K562 (cell line): ENCODE data around the gene UCKL1. TPM values are rescaled to one million over a fixed set of nuclear protein-coding genes. Genes with fewer than 3 reads are reported as not detected.

Source experiments
- CCAR2 ChIP-seq: fragments of 200-400 bp; formaldehyde crosslinking; IDR thresholded peaks from 2 replicates; pipeline ENCODE4 v1.6.1; 2017; ENCODE audit warnings: mild to moderate bottlenecking, low read depth, low read length
- EHMT2 ChIP-seq: fragments of 450-650 bp; IDR thresholded peaks from 2 replicates; pipeline ENCODE4 v1.6.1; 2018; ENCODE audit warnings: antibody characterized with exemption
- EP300 ChIP-seq: IDR thresholded peaks from 2 replicates; pipeline ENCODE4 v1.6.1; 2012; ENCODE audit warnings: low read length, improper control_type of control experiment
- ETV1 ChIP-seq: fragments of 450-650 bp; conservative IDR thresholded peaks from 2 replicates; pipeline ENCODE4 v1.6.1; 2016; ENCODE audit warnings: missing genetic modification characterization, control low read depth, low read depth, missing compliant biosample characterization
- ETV6 ChIP-seq, 3 experiments: fragments of 150-350 bp in 1 of 3; sonication (generic) in 1 of 3; formaldehyde crosslinking in 1 of 3; IDR thresholded peaks; 2 replicates each; pipeline versions ENCODE4 v1.6.1 to v1.8.0; 2014 to 2022; ENCODE audit warnings: borderline replicate concordance in 2 of 3, low read depth in 2 of 3, antibody characterized with exemption in 1 of 3, low read length in 1 of 3, mild to moderate bottlenecking in 1 of 3, missing genetic modification reagents in 1 of 3
- GABPB1 ChIP-seq: sonication (generic); formaldehyde crosslinking; IDR thresholded peaks from 2 replicates; pipeline ENCODE4 v1.8.0; 2022; ENCODE audit warnings: mild to moderate bottlenecking, missing genetic modification reagents
- ILK ChIP-seq: fragments of 450-650 bp; IDR thresholded peaks from 2 replicates; pipeline ENCODE4 v1.6.1; 2016; ENCODE audit warnings: missing genetic modification characterization, low read depth, mild to moderate bottlenecking, missing compliant biosample characterization, moderate library complexity, borderline replicate concordance
- MCM5 ChIP-seq: fragments of 450-650 bp; IDR thresholded peaks from 2 replicates; pipeline ENCODE4 v1.6.1; 2016; ENCODE audit warnings: low read depth
- NCOA4 ChIP-seq: fragments of 450-650 bp; IDR thresholded peaks from 2 replicates; pipeline ENCODE4 v1.6.1; 2018; ENCODE audit warnings: mild to moderate bottlenecking; ENCODE audit not compliant: partially characterized antibody
- NR2F6 ChIP-seq: fragments of 450-650 bp; formaldehyde crosslinking; IDR thresholded peaks from 2 replicates; pipeline ENCODE4 v1.4.0; 2020; ENCODE audit warnings: mild to moderate bottlenecking
- POLR2G ChIP-seq: fragments of 200-400 bp; formaldehyde crosslinking; IDR thresholded peaks from 2 replicates; pipeline ENCODE4 v1.6.1; 2017; ENCODE audit warnings: low read depth, mild to moderate bottlenecking, antibody characterized with exemption, low read length, moderate library complexity
- POLR2H ChIP-seq: IDR thresholded peaks from 2 replicates; pipeline ENCODE4 v1.6.1; 2016; ENCODE audit warnings: missing genetic modification characterization, low read depth, mild to moderate bottlenecking, control low read depth, missing compliant biosample characterization, moderate library complexity
- PURB ChIP-seq: sonication (generic); formaldehyde crosslinking; IDR thresholded peaks from 2 replicates; pipeline ENCODE4 v1.9.0; 2021; ENCODE audit warnings: low read depth, mild to moderate bottlenecking, missing genetic modification reagents
- SMC3 ChIP-seq: conservative IDR thresholded peaks from 2 replicates; pipeline ENCODE4 v1.6.1; 2011; ENCODE audit warnings: low read depth, low read length, improper control_type of control experiment; ENCODE audit not compliant: insufficient read depth
- SREBF1 ChIP-seq: fragments of 150-350 bp; IDR thresholded peaks from 2 replicates; pipeline ENCODE4 v1.6.1; 2014; ENCODE audit warnings: antibody characterized with exemption, low read depth, low read length, borderline replicate concordance
- ZBTB7A ChIP-seq: IDR thresholded peaks from 2 replicates; pipeline ENCODE4 v1.6.1; 2011; ENCODE audit warnings: low read depth, mild to moderate bottlenecking, low read length, moderate library complexity, borderline replicate concordance; ENCODE audit not compliant: control insufficient read depth
- ZNF785 ChIP-seq: fragments of 250-450 bp; sonication (Bioruptor Pico); IDR thresholded peaks from 2 replicates; pipeline ENCODE4 v1.4.0; 2020; ENCODE audit warnings: mild to moderate bottlenecking
- polyA plus RNA-seq, 8 experiments: library from polyadenylated mRNA; depleted of rRNA in 4 of 8; stranded (reverse) in 5 of 8; unstranded in 3 of 8; fragments of >200 nt; fragmentation: Nextera tagmentation in 2 of 8; fragmentation: Illumina TruSeq in 1 of 8; extraction: Ambion mirVana in 2 of 8; extraction: Trizol in 1 of 8; gene quantifications; 2 replicates each; pipeline versions ENCODE4 v1.2.1 to v1.2.3, GENCODE V29; 2011 to 2014; ENCODE audit warnings: inconsistent platforms in 1 of 8, missing spikeins in 1 of 8
- total RNA-seq, 7 experiments: library from RNA; depleted of rRNA in 6 of 7; stranded (reverse); fragments of >200 nt in 6 of 7; fragmentation: Illumina TruSeq in 2 of 7; extraction: Trizol in 2 of 7; gene quantifications; 2 replicates each; pipeline versions ENCODE4 v1.2.1 to v1.2.3, GENCODE V29; 2011 to 2021; ENCODE audit warnings: low replicate concordance in 1 of 7
- TF ChIP-seq, protein P1 (sequence below): fragments of 200-800 bp; sonication (Bioruptor generic); IDR thresholded peaks from 2 replicates; pipeline ENCODE4 v1.6.1; 2017; ENCODE audit warnings: missing genetic modification characterization, missing compliant biosample characterization
- TF ChIP-seq, protein P2 (sequence below): sonication (generic); formaldehyde crosslinking; IDR thresholded peaks from 2 replicates; pipeline ENCODE4 v1.8.0; 2022; ENCODE audit warnings: missing genetic modification reagents, mild to moderate bottlenecking, borderline replicate concordance
- TF ChIP-seq, protein P3 (sequence below): fragments of 250-450 bp; sonication (Bioruptor Pico); IDR thresholded peaks from 2 replicates; pipeline ENCODE4 v1.8.0; 2021; ENCODE audit warnings: moderate library complexity, mild to moderate bottlenecking, inconsistent platforms

UCKL1 gene
- total and polyA plus RNA-seq, 9 of the 15 experiments (the other 6 are each of a cell fraction or from before 2014, with no cell fraction given): 3.1 to 52.8 (median 24.2) TPM

DNA sequence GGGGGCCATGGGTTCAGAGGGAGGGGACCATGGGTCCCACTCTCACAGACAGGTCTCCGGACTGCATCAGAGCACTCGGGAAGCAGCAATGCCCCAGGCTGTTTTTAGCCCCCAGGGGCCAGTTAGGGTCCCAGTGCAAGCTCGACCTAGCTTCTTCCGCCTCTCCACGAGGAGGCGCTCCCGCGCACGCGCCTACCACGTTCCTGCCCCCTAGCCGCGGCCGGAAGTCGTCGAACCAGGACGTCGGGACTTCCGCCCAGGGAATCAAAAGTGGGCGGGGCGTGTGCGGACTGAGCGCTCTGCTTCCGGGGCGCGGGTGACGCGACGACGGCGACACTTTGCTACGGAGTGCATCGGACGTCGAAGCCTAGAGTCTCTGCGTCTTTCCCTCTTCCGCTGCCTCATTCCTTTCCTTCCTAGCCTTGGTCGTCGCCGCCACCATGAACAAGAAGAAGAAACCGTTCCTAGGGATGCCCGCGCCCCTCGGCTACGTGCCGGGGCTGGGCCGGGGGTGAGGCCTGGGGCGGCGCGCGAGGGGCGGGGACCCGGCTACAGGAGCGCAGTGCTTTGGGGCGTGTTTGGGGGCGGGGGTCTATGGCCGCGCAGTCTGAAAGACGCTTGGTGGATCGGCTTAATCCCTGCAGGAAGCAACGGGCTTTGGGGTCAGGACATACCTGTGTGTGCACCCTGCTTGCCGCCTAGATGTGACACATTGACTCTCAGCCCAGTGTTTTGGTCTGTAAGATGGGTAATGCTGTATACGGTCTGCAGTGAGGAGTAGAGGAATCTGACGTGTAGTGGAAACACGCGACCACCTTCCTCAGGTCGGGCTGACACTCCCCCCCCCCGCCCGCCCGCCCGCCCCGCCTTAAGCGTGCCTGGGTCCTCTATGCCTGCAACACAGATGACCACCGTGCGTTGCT lies 24.9 kb upstream of the UCKL1 start, which contains the start of gene PRPF6 (continued):
- TF ChIP-seq, protein P1, sequence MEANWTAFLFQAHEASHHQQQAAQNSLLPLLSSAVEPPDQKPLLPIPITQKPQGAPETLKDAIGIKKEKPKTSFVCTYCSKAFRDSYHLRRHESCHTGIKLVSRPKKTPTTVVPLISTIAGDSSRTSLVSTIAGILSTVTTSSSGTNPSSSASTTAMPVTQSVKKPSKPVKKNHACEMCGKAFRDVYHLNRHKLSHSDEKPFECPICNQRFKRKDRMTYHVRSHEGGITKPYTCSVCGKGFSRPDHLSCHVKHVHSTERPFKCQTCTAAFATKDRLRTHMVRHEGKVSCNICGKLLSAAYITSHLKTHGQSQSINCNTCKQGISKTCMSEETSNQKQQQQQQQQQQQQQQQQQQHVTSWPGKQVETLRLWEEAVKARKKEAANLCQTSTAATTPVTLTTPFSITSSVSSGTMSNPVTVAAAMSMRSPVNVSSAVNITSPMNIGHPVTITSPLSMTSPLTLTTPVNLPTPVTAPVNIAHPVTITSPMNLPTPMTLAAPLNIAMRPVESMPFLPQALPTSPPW: peak; percentile 56
- TF ChIP-seq NCOA4 (no peak), POLR2G (peak; percentile 86), POLR2H (tag) (no peak; the same call in 1 of the 2 replicates), ETV6 (IDR thresholded peaks at IDR 0.05; ENCODE audit: borderline replicate concordance in 1 of 2, low read depth in 2 of 2, low read length in 1 of 2) (peak in 1 of 2 experiments; percentile 48; a peak in 1 of 4 replicates), ETV6 (CRISPR knock-in tag; IDR thresholded peaks at IDR 0.05; ENCODE audit: borderline replicate concordance) (no peak), SMC3 (peak; percentile 62), NR2F6 (CRISPR knock-in tag) (no peak), CCAR2 (no peak), EHMT2 (no peak), MCM5 (no peak), PURB (CRISPR knock-in tag) (no peak), SREBF1 (peak; percentile 56; the same call in 1 of the 2 replicates), GABPB1 (CRISPR knock-in tag) (peak; percentile 99), ZBTB7A (peak; percentile 97), ZNF785 (CRISPR knock-in tag) (no peak), ILK (tag) (no peak), ETV1 (peak; percentile 87), EP300 (peak; percentile 33)
- TF ChIP-seq, protein P2, sequence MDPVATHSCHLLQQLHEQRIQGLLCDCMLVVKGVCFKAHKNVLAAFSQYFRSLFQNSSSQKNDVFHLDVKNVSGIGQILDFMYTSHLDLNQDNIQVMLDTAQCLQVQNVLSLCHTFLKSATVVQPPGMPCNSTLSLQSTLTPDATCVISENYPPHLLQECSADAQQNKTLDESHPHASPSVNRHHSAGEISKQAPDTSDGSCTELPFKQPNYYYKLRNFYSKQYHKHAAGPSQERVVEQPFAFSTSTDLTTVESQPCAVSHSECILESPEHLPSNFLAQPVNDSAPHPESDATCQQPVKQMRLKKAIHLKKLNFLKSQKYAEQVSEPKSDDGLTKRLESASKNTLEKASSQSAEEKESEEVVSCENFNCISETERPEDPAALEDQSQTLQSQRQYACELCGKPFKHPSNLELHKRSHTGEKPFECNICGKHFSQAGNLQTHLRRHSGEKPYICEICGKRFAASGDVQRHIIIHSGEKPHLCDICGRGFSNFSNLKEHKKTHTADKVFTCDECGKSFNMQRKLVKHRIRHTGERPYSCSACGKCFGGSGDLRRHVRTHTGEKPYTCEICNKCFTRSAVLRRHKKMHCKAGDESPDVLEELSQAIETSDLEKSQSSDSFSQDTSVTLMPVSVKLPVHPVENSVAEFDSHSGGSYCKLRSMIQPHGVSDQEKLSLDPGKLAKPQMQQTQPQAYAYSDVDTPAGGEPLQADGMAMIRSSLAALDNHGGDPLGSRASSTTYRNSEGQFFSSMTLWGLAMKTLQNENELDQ (CRISPR knock-in tag): no peak
- TF ChIP-seq, protein P3, sequence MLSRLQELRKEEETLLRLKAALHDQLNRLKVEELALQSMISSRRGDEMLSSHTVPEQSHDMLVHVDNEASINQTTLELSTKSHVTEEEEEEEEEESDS (CRISPR knock-in tag): no peak
